Measurements from ENCODE around the gene VWA7. TPM values are rescaled to one million over a fixed set of nuclear protein-coding genes. Genes with fewer than 3 reads are reported as not detected.

Gene VWA7
- 0.27 and 0.29 TPM in 2 replicates for total RNA-seq

GRCh38 chr6:31776989-31777666, at the start of gene VWA7:
VWA7 (minus strand) TSS chr6:31777328; CDS start chr6:31776779, 549 bp downstream.

GRCh38 chr6:31815025-31815838, 38.1 kb upstream of the VWA7 start, which contains the start of the genes HSPA1A and HSPA1L:
HSPA1A (plus strand) TSS chr6:31815543; CDS start chr6:31815757, 214 bp downstream.
HSPA1L (minus strand) TSS chr6:31815283; CDS start chr6:31811972, 3,311 bp downstream.

GRCh38 chr6:31806470-31807272, 29.5 kb upstream of the VWA7 start, which contains the start of gene LSM2:
LSM2 (minus strand) TSS chr6:31806966; CDS start chr6:31806757, 209 bp downstream.

GRCh38 chr6:31795616-31796298, 18.6 kb upstream of the VWA7 start, which contains the start of gene VARS1:
VARS1 (minus strand) TSS chr6:31795752; CDS start chr6:31795217, 535 bp downstream.

GRCh38 chr6:31762356-31762755, 14.8 kb downstream of the VWA7 start, which contains the start of gene SAPCD1:
SAPCD1 (plus strand) TSS chr6:31762656; CDS start chr6:31763055, 399 bp downstream.

GRCh38 chr6:31739639-31740396, 37.3 kb downstream of the VWA7 start, which contains the start of gene MSH5:
MSH5 (plus strand) TSS chr6:31740005; CDS start chr6:31740467, 462 bp downstream.

GRCh38 chr6:31736021-31736767, 40.9 kb downstream of the VWA7 start, which contains the start of gene CLIC1:
CLIC1 (minus strand) TSS chr6:31736530; CDS start chr6:31736300, 230 bp downstream.

GRCh38 chr6:31728767-31729514, 48.2 kb downstream of the VWA7 start, which contains the start of gene DDAH2:
DDAH2 (minus strand) TSS chr6:31729299; CDS start chr6:31729161, 138 bp downstream.

GRCh38 chr6:31723245-31723979, 53.7 kb downstream of the VWA7 start, which contains the start of gene MPIG6B:
MPIG6B (plus strand) TSS chr6:31723373; CDS start chr6:31723384, 11 bp downstream.

GRCh38 chr6:31721351-31722020, 55.6 kb downstream of the VWA7 start, which contains the start of gene LY6G6C:
LY6G6C (minus strand) TSS chr6:31721746; CDS start chr6:31721679, 67 bp downstream.

Small RNA genes lying within 50 kb of the gene (small RNA-seq; reads per million reads assigned to genes)
- gene MSH5-SAPCD1 (not detected), gene RF00019 (not detected), gene RNU6-850P (not detected), gene SAPCD1 (not detected)

Other genes starting within 250 kb of the VWA7 start
- gene MCCD1, start 248.4 kb downstream of the VWA7 start, total RNA-seq = not detected in 2 replicates
- gene DDX39B, start 235.3 kb downstream of the VWA7 start, total RNA-seq = 455 and 468 TPM in 2 replicates
- gene ATP6V1G2, start 230.7 kb downstream of the VWA7 start, total RNA-seq = 0.50 and 0.53 TPM in 2 replicates
- 17.1 and 19.1 TPM in 2 replicates for gene NFKBIL1, start 229.7 kb downstream of the VWA7 start, total RNA-seq
- not detected in 2 replicates for gene LTA, start 205.0 kb downstream of the VWA7 start, total RNA-seq
- not detected in 2 replicates for gene TNF, start 201.8 kb downstream of the VWA7 start, total RNA-seq
- gene LTB, start 194.9 kb downstream of the VWA7 start, total RNA-seq = 0.80 and 1.2 TPM in 2 replicates
- gene LST1, start 191.1 kb downstream of the VWA7 start, total RNA-seq = 0.29 and 0.40 TPM in 2 replicates
- gene NCR3, start 184.3 kb downstream of the VWA7 start, total RNA-seq = not detected in 2 replicates
- not detected in 2 replicates for gene AIF1, start 162.1 kb downstream of the VWA7 start, total RNA-seq
- 84.0 and 112 TPM in 2 replicates for gene PRRC2A, start 156.6 kb downstream of the VWA7 start, total RNA-seq
- gene BAG6, start 124.7 kb downstream of the VWA7 start, total RNA-seq = 149 and 209 TPM in 2 replicates
- gene APOM, start 121.4 kb downstream of the VWA7 start, total RNA-seq = 0.29 TPM in 1 of 2 replicates, not detected in the other
- 11.8 and 12.0 TPM in 2 replicates for gene C6orf47, start 116.5 kb downstream of the VWA7 start, total RNA-seq
- gene GPANK1, start 112.3 kb downstream of the VWA7 start, total RNA-seq = 11.8 and 15.4 TPM in 2 replicates
- gene CSNK2B, start 111.2 kb downstream of the VWA7 start, total RNA-seq = 178 and 196 TPM in 2 replicates
- 5.7 and 7.2 TPM in 2 replicates for gene LY6G5B, start 107.4 kb downstream of the VWA7 start, total RNA-seq
- 1.3 and 1.6 TPM in 2 replicates for gene LY6G5C, start 96.3 kb downstream of the VWA7 start, total RNA-seq
- 26.7 and 30.5 TPM in 2 replicates for gene ABHD16A, start 74.0 kb downstream of the VWA7 start, total RNA-seq
- not detected in 2 replicates for gene LY6G6F, start 70.5 kb downstream of the VWA7 start, total RNA-seq
- gene LY6G6D, start 62.0 kb downstream of the VWA7 start, total RNA-seq = not detected in 2 replicates
- gene LY6G6C, start 55.6 kb downstream of the VWA7 start, total RNA-seq = not detected in 2 replicates
- not detected in 2 replicates for gene MPIG6B, start 54.0 kb downstream of the VWA7 start, total RNA-seq
- 35.2 and 44.4 TPM in 2 replicates for gene DDAH2, start 48.0 kb downstream of the VWA7 start, total RNA-seq
- gene CLIC1, start 40.8 kb downstream of the VWA7 start, total RNA-seq = 650 and 798 TPM in 2 replicates
- gene MSH5, start 37.3 kb downstream of the VWA7 start, total RNA-seq = 18.6 and 30.9 TPM in 2 replicates
- 0.66 and 1.6 TPM in 2 replicates for gene SAPCD1, start 14.7 kb downstream of the VWA7 start, total RNA-seq
- gene VARS1, start 18.4 kb upstream of the VWA7 start, total RNA-seq = 80.2 and 96.9 TPM in 2 replicates
- gene LSM2, start 29.6 kb upstream of the VWA7 start, total RNA-seq = 51.3 and 55.1 TPM in 2 replicates
- 0.40 and 0.57 TPM in 2 replicates for gene HSPA1L, start 38.0 kb upstream of the VWA7 start, total RNA-seq
- 35.1 and 75.0 TPM in 2 replicates for gene HSPA1A, start 38.2 kb upstream of the VWA7 start, total RNA-seq
- 26.1 and 97.3 TPM in 2 replicates for gene HSPA1B, start 50.4 kb upstream of the VWA7 start, total RNA-seq
- gene NEU1, start 85.5 kb upstream of the VWA7 start, total RNA-seq = 43.5 and 45.3 TPM in 2 replicates
- 0.13 and 0.65 TPM in 2 replicates for gene SLC44A4, start 101.7 kb upstream of the VWA7 start, total RNA-seq
- 34.0 and 40.5 TPM in 2 replicates for gene EHMT2, start 120.4 kb upstream of the VWA7 start, total RNA-seq
- 1.1 and 1.3 TPM in 2 replicates for gene ZBTB12, start 124.8 kb upstream of the VWA7 start, total RNA-seq
- not detected in 2 replicates for gene C2, start 150.4 kb upstream of the VWA7 start, total RNA-seq
- gene CFB, start 168.8 kb upstream of the VWA7 start, total RNA-seq = 1.3 TPM in 2 replicates
- gene NELFE, start 181.6 kb upstream of the VWA7 start, total RNA-seq = 99.7 and 101 TPM in 2 replicates
- gene SKIC2, start 181.8 kb upstream of the VWA7 start, total RNA-seq = 38.3 and 43.7 TPM in 2 replicates
- 13.2 and 14.2 TPM in 2 replicates for gene DXO, start 194.8 kb upstream of the VWA7 start, total RNA-seq
- 0.86 and 1.6 TPM in 2 replicates for gene C4A, start 204.7 kb upstream of the VWA7 start, total RNA-seq
- 0.43 and 1.9 TPM in 2 replicates for gene C4B, start 237.5 kb upstream of the VWA7 start, total RNA-seq